K562 treated with DMSO at 1 percent for 12 hours (cell line): ENCODE data around the gene CENPH. TPM values are rescaled to one million over a fixed set of nuclear protein-coding genes. Genes with fewer than 3 reads are reported as not detected.

Experiments used
- total RNA-seq: library from RNA; unstranded; fragments of 300-600 nt; gene quantifications from 2 replicates; pipeline ENCODE4 v1.2.3, GENCODE V29; 2022; ENCODE audit not compliant: insufficient read depth

The CENPH gene
- total RNA-seq, result 74.3 and 93.8 TPM in 2 replicates

GRCh38 chr5:69189162-69190086 lies at the start of gene CENPH:
TSS of gene CENPH (plus strand) at chr5:69189583. CDS start at chr5:69189635, 52 bp downstream.

GRCh38 chr5:69166686-69167492 lies 22.5 kb upstream of the CENPH start, which contains the start of gene CCNB1:
TSS of gene CCNB1 (plus strand) at chr5:69167150. CDS start at chr5:69167263, 113 bp downstream.

GRCh38 chr5:69234457-69235268 lies 45.3 kb downstream of the CENPH start, which contains the start of gene CDK7:
TSS of gene CDK7 (plus strand) at chr5:69234886. CDS start at chr5:69234976, 90 bp downstream.

Other genes starting within 250 kb of the CENPH start
- gene SLC30A5, start 95.6 kb upstream of the CENPH start, total RNA-seq, result 26.5 and 56.1 TPM in 2 replicates
- gene CCNB1, start 22.4 kb upstream of the CENPH start, total RNA-seq, result 101 and 167 TPM in 2 replicates
- gene CDK7, start 45.3 kb downstream of the CENPH start, total RNA-seq, result 34.2 and 34.8 TPM in 2 replicates
- 1.5 and 4.7 TPM in 2 replicates for gene CCDC125, start 143.2 kb downstream of the CENPH start, total RNA-seq
- gene AK6, start 179.9 kb downstream of the CENPH start, total RNA-seq, result 31.7 and 44.9 TPM in 2 replicates
- gene TAF9, start 179.9 kb downstream of the CENPH start, total RNA-seq, result 62.3 and 120 TPM in 2 replicates
- 13.3 and 30.3 TPM in 2 replicates for gene RAD17, start 180.2 kb downstream of the CENPH start, total RNA-seq
- gene MARVELD2, start 225.5 kb downstream of the CENPH start, total RNA-seq, result 0.17 TPM in 1 of 2 replicates, not detected in the other